ENCODE data around the gene PLCB4.

The PLCB4 gene

DNA sequence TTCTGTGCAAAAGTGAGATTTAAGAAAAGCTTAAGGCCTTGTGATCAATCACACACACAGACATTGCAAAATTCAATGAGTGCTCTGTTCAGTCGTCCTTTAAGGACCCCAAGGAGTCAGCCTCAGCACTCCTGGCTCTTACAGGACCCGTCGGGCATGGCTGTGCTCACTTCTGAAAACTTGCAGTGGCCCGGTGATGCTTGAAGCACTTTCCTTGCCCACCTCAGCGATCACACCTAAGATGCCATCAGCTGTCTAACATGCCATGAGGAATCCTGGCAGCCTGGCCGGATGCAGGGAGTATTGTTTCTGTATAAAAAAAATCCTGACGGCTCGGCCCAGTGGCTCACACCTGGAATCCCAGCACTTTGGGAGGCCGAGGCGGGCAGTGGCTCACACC lies 344.1 kb downstream of the PLCB4 start:
- no peak for DNase-seq

DNA sequence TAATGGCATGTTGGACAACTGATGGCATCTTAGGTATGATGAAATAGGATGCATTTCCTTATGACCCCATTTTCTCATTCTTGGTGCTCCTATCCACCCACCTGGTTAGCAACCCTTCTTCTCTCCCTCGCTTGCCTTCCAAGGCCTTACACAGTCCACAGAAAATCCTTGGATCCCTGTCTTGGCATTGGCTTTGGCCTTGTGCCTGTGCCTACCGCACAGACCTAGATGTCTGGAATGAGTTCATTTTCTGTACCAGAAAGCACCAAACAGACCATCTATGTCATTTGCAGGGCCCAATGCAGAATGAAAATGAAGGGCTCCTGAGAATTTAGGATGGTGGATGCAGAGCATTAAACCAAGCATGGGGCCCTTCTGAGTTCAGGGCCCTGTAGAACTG lies 346.5 kb downstream of the PLCB4 start:
- DNase-seq = peak in 1 of 2 experiments; percentile 12

GRCh38 chr20:9416421-9416820 lies 347.5 kb downstream of the PLCB4 start:
- DNase-seq = no peak

GRCh38 chr20:9417665-9418064 lies 348.8 kb downstream of the PLCB4 start:
- peak; percentile 13 to 36 for DNase-seq

DNA sequence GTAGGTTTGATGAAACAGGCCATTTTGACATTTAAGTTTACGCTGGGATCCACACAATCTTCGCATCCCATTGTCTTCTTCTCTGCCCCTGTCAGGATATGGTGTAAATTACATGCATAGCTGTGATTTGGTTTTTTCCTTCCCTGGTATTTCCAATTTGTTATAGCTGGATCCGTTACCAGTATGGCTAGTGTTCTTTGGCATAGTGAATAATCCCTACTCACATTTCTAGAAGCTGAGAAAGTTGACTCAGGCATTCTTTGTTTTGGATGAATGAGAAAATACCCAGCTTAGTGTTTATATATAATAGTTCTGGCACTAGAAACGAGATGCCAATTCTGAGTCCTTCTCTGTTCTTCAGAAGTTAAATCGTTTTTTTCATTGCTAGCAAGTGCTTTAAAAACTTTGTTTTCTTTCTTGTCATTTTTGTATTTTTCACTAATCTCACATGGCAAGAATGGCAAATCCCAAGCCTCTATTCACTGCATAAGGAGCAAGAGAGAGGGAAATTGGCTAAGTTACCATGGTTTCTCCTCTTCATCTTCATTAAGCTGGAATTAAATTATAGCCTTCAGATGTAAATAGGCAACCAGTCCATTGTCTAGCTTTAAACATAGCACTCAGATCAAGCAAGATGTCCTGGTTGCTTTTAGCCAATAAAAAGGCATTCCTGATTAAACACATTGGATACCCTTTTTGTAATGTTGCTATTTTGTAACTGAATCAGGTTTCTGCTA lies 353.6 kb downstream of the PLCB4 start:
- DNase-seq = no peak

- DNase-seq = no peak
Measured at GRCh38 chr20:9424551-9424950, 355.7 kb downstream of the PLCB4 start.

GRCh38 chr20:9427430-9428291 lies 358.8 kb downstream of the PLCB4 start:
- no peak for DNase-seq

DNA sequence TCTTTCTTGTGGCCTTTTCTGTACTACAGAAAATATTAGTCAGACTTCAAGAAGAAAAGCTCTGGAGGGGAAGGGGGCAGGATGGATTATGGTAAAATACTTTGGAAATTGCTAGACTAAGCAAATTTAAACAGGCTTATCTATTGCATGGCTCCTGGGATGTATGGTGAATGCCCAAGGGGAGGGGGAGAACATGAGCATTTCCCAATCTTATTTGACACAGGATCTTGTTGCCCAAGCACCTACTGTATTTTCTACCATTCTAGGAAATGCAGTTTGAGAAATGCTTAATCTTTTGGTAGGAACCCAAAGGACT lies 359.4 kb downstream of the PLCB4 start:
- no peak for DNase-seq

DNA sequence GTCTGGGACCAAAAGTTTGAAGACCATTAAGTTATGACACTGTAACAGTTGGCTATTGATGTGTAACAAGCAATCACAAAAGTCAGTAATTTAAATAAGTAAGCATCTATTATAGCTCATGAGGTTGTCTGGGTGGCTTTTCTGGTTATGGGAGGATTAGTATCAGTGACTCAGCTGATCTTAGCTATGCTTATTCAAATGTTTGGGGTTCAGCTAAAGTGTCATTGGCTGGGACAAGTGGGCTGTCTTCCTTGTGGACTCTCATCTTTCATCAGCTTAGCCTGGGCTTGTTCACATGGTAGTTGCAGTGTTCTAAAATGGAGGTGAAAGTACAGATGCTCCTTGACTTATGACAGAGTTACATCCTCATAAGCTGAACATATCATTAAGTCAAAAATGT lies 370.9 kb downstream of the PLCB4 start:
- no peak for DNase-seq

DNA sequence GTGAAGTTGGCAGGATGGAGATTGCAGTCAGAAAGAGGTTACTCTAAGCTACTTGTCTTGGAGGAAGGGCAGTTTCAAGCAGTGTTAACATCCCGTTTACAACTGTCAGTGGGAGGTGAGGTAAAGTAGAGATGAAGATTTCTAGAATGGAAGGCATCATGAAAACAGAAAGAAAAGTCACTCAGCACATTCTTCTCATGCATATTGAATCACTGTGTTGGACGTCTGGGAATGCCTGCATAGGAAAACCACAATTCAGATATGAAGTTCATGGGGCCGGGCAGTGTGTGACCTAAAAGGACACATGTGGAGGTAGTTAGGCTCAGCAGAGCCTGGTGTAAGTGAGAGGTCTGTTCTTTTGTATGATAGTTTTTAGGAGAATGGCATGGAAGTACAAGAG lies 372.0 kb downstream of the PLCB4 start:
- no peak for DNase-seq

GRCh38 chr20:9441948-9442347 lies 373.1 kb downstream of the PLCB4 start:
- no peak for DNase-seq

DNA sequence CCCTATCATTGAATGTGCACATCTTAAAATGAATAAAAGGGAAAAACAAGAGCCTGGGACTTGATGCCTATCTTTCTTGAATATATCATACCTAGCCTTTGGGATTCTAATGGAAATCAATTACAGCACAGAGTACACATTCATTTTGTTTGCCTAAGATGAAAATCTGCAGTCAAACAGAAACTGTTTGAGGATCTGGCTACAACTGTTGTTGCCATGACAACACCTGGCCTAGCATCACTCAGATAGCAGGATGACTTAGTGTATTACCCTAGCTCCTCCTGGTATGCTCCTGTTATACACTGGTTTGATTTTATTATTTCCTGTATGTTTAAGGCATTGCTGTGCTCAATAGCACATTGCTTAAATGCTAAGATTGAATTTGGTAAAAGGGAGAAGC lies 374.0 kb downstream of the PLCB4 start:
- peak in 1 of 2 experiments; percentile 5 for DNase-seq

DNA sequence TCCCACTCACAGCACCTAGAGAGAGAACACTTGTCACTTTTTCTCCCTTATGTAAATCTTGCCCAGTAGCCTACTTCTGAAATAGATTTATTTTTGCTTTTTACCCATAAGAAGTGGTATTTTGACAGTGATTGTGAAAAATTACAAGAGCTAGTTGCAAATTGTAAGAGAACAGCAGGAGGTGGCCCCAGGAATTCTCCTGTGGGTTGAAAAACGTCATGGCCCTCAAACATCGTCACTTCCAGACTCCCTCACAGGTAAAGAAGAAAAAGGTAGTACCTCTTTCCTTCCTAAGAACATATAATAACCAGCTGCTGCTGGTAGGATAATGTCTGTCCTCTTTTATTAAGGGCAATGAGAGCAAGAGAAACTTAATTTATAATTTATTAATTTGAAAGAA lies 376.0 kb downstream of the PLCB4 start:
- DNase-seq = no peak

- DNase-seq = no peak
Measured at GRCh38 chr20:9447182-9447581, 378.3 kb downstream of the PLCB4 start.

- DNase-seq = no peak
Measured at GRCh38 chr20:9453201-9453600, 384.3 kb downstream of the PLCB4 start.

DNA sequence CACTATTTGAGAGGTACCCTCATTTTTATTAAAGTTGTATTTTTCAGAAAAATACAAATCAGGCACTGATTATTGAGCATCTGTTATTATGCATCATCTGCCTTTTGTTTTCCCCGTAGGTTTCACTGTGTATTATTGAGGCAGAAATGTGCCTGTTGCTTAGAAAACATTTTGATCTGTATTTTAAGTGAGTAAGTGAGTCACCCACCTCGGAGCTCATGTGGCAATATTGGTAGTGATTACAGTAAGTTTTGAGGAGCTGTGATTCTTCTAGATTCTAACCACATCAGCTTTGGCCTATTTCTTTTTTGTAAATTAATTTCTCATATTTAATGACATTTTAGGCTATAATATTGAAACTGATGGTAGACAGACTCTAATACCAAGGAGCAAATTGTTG lies 385.9 kb downstream of the PLCB4 start:
- DNase-seq = no peak

DNA sequence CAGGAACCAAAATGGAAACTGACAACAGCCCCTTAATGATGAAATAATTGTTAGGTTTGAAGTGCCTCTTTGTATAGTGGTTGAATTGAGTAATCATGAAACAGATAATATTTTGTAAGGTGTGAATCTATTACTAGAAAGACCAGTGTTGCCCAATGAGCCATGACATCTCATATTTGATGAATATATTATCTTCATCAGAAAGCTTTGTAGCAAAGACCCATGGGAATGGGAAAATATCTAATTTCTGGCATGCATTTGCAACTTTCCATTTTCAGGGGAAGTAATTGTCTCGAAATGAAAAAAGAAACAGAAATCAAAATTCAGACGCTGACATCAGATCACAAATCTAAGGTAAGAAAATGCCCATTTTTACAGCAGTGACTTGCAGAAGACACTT lies 388.2 kb downstream of the PLCB4 start:
- DNase-seq = no peak

- peak in 1 of 2 experiments; percentile 49 for DNase-seq
Measured at GRCh38 chr20:9458138-9458796, 389.4 kb downstream of the PLCB4 start.

DNA sequence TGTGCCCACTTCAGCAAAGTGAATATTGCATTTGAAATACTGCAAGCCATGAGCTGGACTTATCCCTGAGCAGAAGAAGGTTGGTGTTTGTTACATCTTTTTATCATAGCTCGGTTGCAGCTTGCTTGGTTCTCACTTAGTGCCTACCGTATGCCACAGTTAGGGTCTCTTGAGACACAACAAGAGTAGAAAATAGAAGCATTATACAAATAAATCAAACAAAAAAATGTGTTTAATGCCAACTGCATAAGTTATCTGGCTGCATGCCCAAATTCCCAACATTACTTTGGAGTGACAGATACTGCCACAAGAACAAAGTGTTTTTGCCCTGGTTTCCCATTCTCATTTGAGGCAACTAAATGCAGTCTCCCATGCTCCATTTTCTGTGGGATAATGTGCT lies 391.6 kb downstream of the PLCB4 start:
- DNase-seq = peak; percentile 27 to 73

DNA sequence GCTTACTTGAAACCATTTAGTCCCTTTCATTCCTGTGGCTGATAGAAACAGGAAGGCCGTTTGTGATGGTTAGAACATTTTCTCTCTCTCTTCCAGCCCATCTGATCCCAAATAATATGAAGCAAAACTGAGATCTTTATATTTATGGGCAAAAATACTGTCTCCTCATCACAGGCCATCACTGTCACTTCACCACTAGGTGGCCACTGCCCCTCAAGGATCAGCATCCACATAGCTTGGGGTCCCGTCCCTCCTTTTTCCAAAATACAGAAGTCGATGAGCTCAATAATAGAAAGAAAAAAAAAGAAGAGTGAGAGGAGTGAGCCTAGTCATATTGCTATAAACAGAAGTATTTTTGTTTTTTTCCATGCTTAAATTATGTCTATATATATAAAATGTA lies 399.1 kb downstream of the PLCB4 start:
- DNase-seq = peak in 1 of 2 experiments; percentile 37

DNA sequence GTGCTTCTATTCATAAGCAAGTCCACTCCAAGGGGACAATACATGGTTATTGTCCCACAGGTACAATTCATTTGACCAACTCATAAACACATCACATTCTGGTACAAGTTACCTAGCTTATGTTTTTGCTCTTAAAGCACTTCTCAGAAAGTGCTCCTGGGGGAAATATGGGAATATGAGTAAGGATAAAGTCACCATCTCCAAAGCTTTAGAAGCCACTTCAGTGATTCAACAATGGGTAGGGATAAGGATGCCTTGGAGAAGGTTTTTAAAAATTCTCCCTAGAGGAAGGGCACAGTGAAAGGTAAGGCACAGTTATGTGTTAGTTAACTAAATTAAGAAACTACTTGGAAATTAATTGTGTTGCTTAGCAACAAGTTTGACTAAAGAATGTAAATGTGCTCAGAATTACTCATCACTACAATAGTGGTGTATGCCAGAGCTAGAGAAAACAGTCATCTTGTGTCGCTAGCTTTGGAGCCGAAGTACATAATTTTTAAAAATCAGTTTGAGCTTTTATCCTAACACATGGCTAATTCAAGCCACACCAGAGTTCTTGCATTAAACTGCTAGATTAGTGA lies 406.0 kb downstream of the PLCB4 start:
- peak in 1 of 2 experiments; percentile 16 for DNase-seq

DNA sequence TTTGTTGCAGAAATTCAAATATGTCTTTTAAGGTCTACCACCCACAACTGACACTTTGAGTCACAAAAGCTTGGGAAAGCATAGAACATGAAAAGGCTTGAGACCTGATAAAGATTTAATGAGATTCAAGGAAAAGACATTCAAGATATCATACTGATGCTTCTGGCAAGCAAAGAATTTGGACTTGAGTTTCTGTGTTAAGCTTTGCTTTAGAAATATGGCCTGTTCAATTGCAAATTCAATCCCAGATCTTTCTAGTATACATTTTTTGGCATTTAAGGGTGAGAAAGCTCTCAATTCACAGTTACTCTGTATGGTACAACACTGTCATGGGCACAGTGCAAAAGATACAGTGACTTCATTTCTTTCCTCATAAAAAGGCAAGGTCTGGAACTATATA lies 406.6 kb downstream of the PLCB4 start:
- no peak for DNase-seq

GRCh38 chr20:9476174-9476573 lies 407.3 kb downstream of the PLCB4 start:
- no peak for DNase-seq

DNA sequence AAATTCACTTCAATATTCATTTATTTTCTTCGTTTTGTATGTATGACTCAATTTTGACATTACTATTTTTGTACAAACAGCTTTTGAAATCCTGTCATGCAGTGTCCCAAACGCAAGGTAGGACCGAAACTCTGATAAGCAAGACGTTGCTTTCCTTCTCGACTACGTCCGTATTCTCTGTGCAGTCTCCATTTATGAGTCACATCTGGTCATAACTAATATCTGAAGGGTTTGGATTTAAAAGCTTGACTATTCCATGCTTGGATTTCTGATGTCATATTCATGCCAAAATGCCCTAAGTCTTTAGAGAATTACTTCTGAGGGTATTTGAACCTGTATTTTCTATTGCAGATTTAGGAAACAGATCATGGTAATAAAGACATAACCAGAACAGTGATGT lies 407.8 kb downstream of the PLCB4 start:
- no peak for DNase-seq

Measured in NCI-H446 (cell line).